Stimulated activated CD8-positive, alpha-beta memory T cell treated with anti-CD3 and anti-CD28 coated beads, Interleukin-7, amount 100 ng/mL, for 1 hour (primary cell): ENCODE data around the gene SLCO4C1.
A peak's percentile ranks its signal among the peaks of the same experiment; 100 is the strongest.
"Not testable (repeated sequence)": the region's sequence is repeated elsewhere in the genome, so short reads cannot be mapped to it uniquely, and the experiment has no call there.

Experiments
- DNase-seq, 2 donors: peaks; one replicate each; pipeline ENCODE4 v3.0.0-alpha.2; 2020; ENCODE audit warnings: low read depth in 2 of 2

The SLCO4C1 gene

GRCh38 chr5:102296178-102296817 is at the start of gene SLCO4C1:
TSS of gene SLCO4C1 (minus strand) at chr5:102296284. CDS start at chr5:102296262, 22 bp downstream.
- peak; percentile 31 to 53 for DNase-seq

GRCh38 chr5:102341681-102342288 is 45.7 kb upstream of the SLCO4C1 start:
- no peak for DNase-seq

GRCh38 chr5:102324714-102325113 is 28.6 kb upstream of the SLCO4C1 start:
- no peak for DNase-seq

GRCh38 chr5:102318801-102319200 is 22.7 kb upstream of the SLCO4C1 start:
- not testable (repeated sequence) for DNase-seq

- DNase-seq = no peak
Observed at GRCh38 chr5:102314328-102314727, 18.2 kb upstream of the SLCO4C1 start.

- DNase-seq = no peak
Observed at GRCh38 chr5:102313912-102314311, 17.8 kb upstream of the SLCO4C1 start.

GRCh38 chr5:102312586-102313370 is 16.7 kb upstream of the SLCO4C1 start:
- DNase-seq = no peak

GRCh38 chr5:102309586-102309985 is 13.5 kb upstream of the SLCO4C1 start:
- DNase-seq = no peak

GRCh38 chr5:102307232-102307631 is 11.1 kb upstream of the SLCO4C1 start:
- DNase-seq = no peak

GRCh38 chr5:102306121-102306520 is 10.0 kb upstream of the SLCO4C1 start:
- DNase-seq = no peak

GRCh38 chr5:102295534-102296177 is 428 bp downstream of the SLCO4C1 start:
- DNase-seq = no peak

GRCh38 chr5:102294886-102295395 is 1.1 kb downstream of the SLCO4C1 start:
- no peak for DNase-seq

GRCh38 chr5:102290004-102290403 is 6.1 kb downstream of the SLCO4C1 start:
- no peak for DNase-seq

- no peak for DNase-seq
Observed at GRCh38 chr5:102289251-102289899, 6.7 kb downstream of the SLCO4C1 start.

- no peak for DNase-seq
Observed at GRCh38 chr5:102288630-102289029, 7.5 kb downstream of the SLCO4C1 start.

- no peak for DNase-seq
Observed at GRCh38 chr5:102286476-102286875, 9.6 kb downstream of the SLCO4C1 start.

GRCh38 chr5:102283102-102283797 is 12.8 kb downstream of the SLCO4C1 start:
- no peak for DNase-seq

- no peak for DNase-seq
Observed at GRCh38 chr5:102279711-102280110, 16.4 kb downstream of the SLCO4C1 start.

- DNase-seq = no peak
Observed at GRCh38 chr5:102278231-102278630, 17.9 kb downstream of the SLCO4C1 start.

- no peak for DNase-seq
Observed at GRCh38 chr5:102277144-102277543, 18.9 kb downstream of the SLCO4C1 start.

- DNase-seq = no peak
Observed at GRCh38 chr5:102271759-102272158, 24.3 kb downstream of the SLCO4C1 start.
